Loucy (cell line): ENCODE results near the gene HOXC11.

Experiments
- CTCF ChIP-seq: fragments of 200-600 bp; sonication (generic); conservative IDR thresholded peaks from 2 replicates; pipeline ENCODE4 v1.5.1; 2014; ENCODE audit warnings: mild to moderate bottlenecking, antibody characterized with exemption, low read length
- EZH2phosphoT487 ChIP-seq: fragments of 200-600 bp; IDR thresholded peaks from 2 replicates; pipeline ENCODE4 v1.6.1; 2018; ENCODE audit warnings: antibody characterized with exemption, mild to moderate bottlenecking, moderate library complexity, borderline replicate concordance

DNA sequence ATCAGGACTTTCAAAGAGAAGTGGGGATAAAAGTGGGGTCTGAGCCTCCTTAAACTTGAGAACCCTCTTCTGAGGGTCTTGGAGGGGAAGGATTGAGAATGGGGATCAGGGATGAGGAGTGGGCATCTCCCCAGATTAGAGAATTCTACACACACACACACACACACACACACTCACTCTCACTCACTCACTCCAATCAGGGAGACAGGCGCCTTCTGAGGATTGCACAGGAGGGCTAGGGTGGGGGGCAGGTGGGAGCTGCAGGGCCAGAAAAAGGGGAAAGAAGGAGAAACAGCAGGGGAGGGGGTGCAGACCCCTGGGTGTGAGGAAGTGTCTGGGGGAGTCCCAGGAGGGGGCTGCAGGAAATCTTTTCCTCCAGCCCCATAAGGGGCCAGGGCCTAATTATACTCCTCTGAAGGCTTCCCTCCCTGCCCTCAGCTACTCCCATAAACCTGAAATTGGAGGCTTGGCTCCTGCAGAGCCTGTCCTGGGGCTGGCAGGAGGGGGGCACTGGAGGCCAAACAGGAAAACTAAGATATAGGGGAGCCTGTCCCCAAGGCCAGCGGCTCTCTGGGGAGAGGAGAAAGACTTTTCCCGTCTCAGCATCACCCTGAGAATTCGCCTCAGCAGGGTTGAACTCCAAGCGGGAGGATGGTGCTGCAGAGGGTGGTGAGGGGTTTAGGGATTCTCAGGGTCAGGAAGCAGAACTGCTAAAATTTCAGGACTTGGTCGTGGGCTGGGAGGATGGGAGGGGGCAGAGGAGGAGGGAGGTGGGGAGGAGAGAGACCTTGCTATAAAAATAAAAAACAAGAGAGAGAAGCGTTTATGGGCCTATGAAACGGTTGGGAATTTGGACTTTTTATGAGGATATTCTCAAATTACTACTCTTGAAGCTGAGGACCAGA is 28.6 kb downstream of the HOXC11 start:
- TF ChIP-seq CTCF (no peak), EZH2phosphoT487 (no peak)
